HCT116 (cell line): ENCODE data around the gene ZC3H12D. TPM values are rescaled to one million over a fixed set of nuclear protein-coding genes. Genes with fewer than 3 reads are reported as not detected.

Experiments used
- ATAC-seq: fragments of 200-7000 bp; cut with Tn5 transposase; 2 replicates; pipeline ENCODE4 v1.9.1; 2020; ENCODE audit warnings: mild to moderate bottlenecking, moderate library complexity
- BruUV-seq: library from RNA; stranded (reverse); fragments of 400-500 nt; replicated peaks from 2 replicates; lab custom pipeline; 2021; lab: Mats Ljungman, UMichigan
- CTCF ChIA-PET: fragments of 300-600 bp; sonication (Branson Sonifier 250); formaldehyde crosslinking; loops from one replicate; lab custom pipeline; 2021; ENCODE audit warnings: antibody characterized with exemption; lab: Charles Lee
- POLR2A ChIA-PET: fragments of 300-600, 350-600 bp; sonication (Branson Sonifier 250); formaldehyde crosslinking; loops from one replicate; lab custom pipeline; 2021; ENCODE audit warnings: antibody characterized with exemption; lab: Charles Lee
- RAD21 ChIA-PET, 2 experiments: fragments of 300-600 bp; sonication (Branson Sonifier 250); formaldehyde crosslinking; loops; one replicate each; lab custom pipeline; 2023; ENCODE audit warnings: low total read pairs in 2 of 2; ENCODE audit not compliant: uncharacterized antibody in 2 of 2, unreplicated experiment in 2 of 2, low non-redundant PET in 1 of 2; lab: Charles Lee
- DNase-seq: peaks from one replicate; pipeline ENCODE4 v3.0.0-alpha.2; 2010; ENCODE audit warnings: low read depth, low spot score
- H2AFZ ChIP-seq: fragments of 200-600 bp; shearing (Covaris generic), sonication (generic); 2 replicates; pipeline ENCODE4 v1.6.1; 2017; ENCODE audit warnings: low read depth, mixed run types, mixed read lengths, antibody characterized with exemption, low read length; ENCODE audit not compliant: poor library complexity, severe bottlenecking
- H3K27ac ChIP-seq: 2 replicates; pipeline ENCODE4 v1.5.1; 2012; ENCODE audit warnings: low read depth, low read length
- H3K27me3 ChIP-seq: fragments of 200-600 bp; sonication (generic); 2 replicates; pipeline ENCODE4 v1.6.1; 2016; ENCODE audit warnings: mixed run types, low read length, mixed read lengths; ENCODE audit not compliant: insufficient read depth
- H3K36me3 ChIP-seq, 2 experiments: fragments of 200-500 bp in 1 of 2; fragments of 200-600 bp in 1 of 2; sonication (Bioruptor generic) in 1 of 2; sonication (generic) in 1 of 2; 2 replicates each; pipeline versions ENCODE4 v1.5.1 to v1.6.1; 2014 to 2016; ENCODE audit warnings: low read length in 2 of 2, inconsistent platforms in 1 of 2, mixed read lengths in 1 of 2, mixed run types in 1 of 2; ENCODE audit not compliant: insufficient read depth in 2 of 2, control insufficient read depth in 1 of 2
- H3K4me1 ChIP-seq, 2 experiments: fragments of 200-600 bp in 1 of 2; sonication (generic) in 1 of 2; 2 replicates each; pipeline versions ENCODE4 v1.5.1 to v1.6.1; 2012 to 2017; ENCODE audit warnings: low read length in 2 of 2, inconsistent platforms in 1 of 2, mild to moderate bottlenecking in 1 of 2, mixed read lengths in 1 of 2, mixed run types in 1 of 2, moderate library complexity in 1 of 2; ENCODE audit not compliant: insufficient read depth in 2 of 2, control insufficient read depth in 1 of 2
- H3K4me2 ChIP-seq: fragments of 200-600 bp; sonication (generic); 2 replicates; pipeline ENCODE4 v1.6.1; 2017; ENCODE audit warnings: mixed run types, low read length, mixed read lengths
- H3K4me3 ChIP-seq, 2 experiments: fragments of 200-600 bp in 1 of 2; sonication (generic) in 1 of 2; replicated peaks in 1 of 2; 2 replicates each; pipeline ENCODE4 v1.5.1; 2011 to 2016; ENCODE audit warnings: low read length in 2 of 2, control low read depth in 1 of 2, low read depth in 1 of 2, mild to moderate bottlenecking in 1 of 2, mixed read lengths in 1 of 2, mixed run types in 1 of 2
- H3K79me2 ChIP-seq: fragments of 200-600 bp; sonication (generic); 2 replicates; pipeline ENCODE4 v1.6.1; 2017; ENCODE audit warnings: mild to moderate bottlenecking, mixed run types, low read length, moderate library complexity, mixed read lengths; ENCODE audit not compliant: insufficient read depth
- H3K9ac ChIP-seq: fragments of 200-600 bp; sonication (generic); 2 replicates; pipeline ENCODE4 v1.6.1; 2016; ENCODE audit warnings: low read length, mixed read lengths
- H3K9me2 ChIP-seq: fragments of 200-600 bp; sonication (generic), shearing (Covaris generic); 2 replicates; pipeline ENCODE4 v1.6.1; 2017; ENCODE audit warnings: mixed run types, mild to moderate bottlenecking, moderate library complexity; ENCODE audit not compliant: insufficient read depth
- H3K9me3 ChIP-seq, 2 experiments: fragments of 200-500 bp in 1 of 2; fragments of 200-600 bp in 1 of 2; sonication (Bioruptor generic) in 1 of 2; sonication (generic) in 1 of 2; 2 replicates each; pipeline ENCODE4 v1.6.1; 2014 to 2017; ENCODE audit warnings: low read length in 2 of 2, mixed read lengths in 2 of 2, inconsistent platforms in 1 of 2, low read depth in 1 of 2, mild to moderate bottlenecking in 1 of 2, mixed run types in 1 of 2, moderate library complexity in 1 of 2; ENCODE audit not compliant: control insufficient read depth in 1 of 2, insufficient read depth in 1 of 2
- H4K20me1 ChIP-seq: fragments of 200-600 bp; sonication (generic), shearing (Covaris generic); 2 replicates; pipeline ENCODE4 v1.6.1; 2017; ENCODE audit warnings: mixed run types, mild to moderate bottlenecking, moderate library complexity; ENCODE audit not compliant: insufficient read depth
- CEBPB ChIP-seq: IDR thresholded peaks from 2 replicates; pipeline ENCODE4 v1.6.1; 2012; ENCODE audit warnings: low read depth
- EGR1 ChIP-seq: IDR thresholded peaks from 2 replicates; pipeline ENCODE4 v1.6.1; 2012; ENCODE audit warnings: low read depth
- ELF1 ChIP-seq: IDR thresholded peaks from 2 replicates; pipeline ENCODE4 v1.6.1; 2012; ENCODE audit warnings: low read depth, borderline replicate concordance
- JUND ChIP-seq: IDR thresholded peaks from 2 replicates; pipeline ENCODE4 v1.6.1; 2012
- RAD21 ChIP-seq: IDR thresholded peaks from 2 replicates; pipeline ENCODE4 v1.6.1; 2012; ENCODE audit warnings: low read depth, mild to moderate bottlenecking
- SIN3A ChIP-seq: IDR thresholded peaks from 2 replicates; pipeline ENCODE4 v1.6.1; 2012; ENCODE audit warnings: low read depth
- SP1 ChIP-seq: IDR thresholded peaks from 2 replicates; pipeline ENCODE4 v1.6.1; 2012; ENCODE audit warnings: low read depth
- ZFX ChIP-seq: fragments of 450-650 bp; IDR thresholded peaks from 2 replicates; pipeline ENCODE4 v1.6.1; 2017
- ZNF274 ChIP-seq: fragments of 200-500 bp; sonication (Bioruptor generic); IDR thresholded peaks from 2 replicates; pipeline ENCODE4 v1.6.1; 2014; ENCODE audit warnings: mild to moderate bottlenecking, low read depth, low read length, inconsistent platforms
- intact Hi-C: fragments of 100-400 bp; cut with micrococcal nuclease; formaldehyde crosslinking; loops from 2 replicates; pipeline ENCODE4 v1.10.0; 2022
- total RNA-seq: library from RNA; stranded (reverse); gene quantifications from one replicate; pipeline ENCODE4 v1.2.1, GENCODE V29; 2021; ENCODE audit not compliant: unreplicated experiment
- TF ChIP-seq, protein P1 (sequence below): IDR thresholded peaks from 2 replicates; pipeline ENCODE4 v1.6.1; 2012; ENCODE audit warnings: low read depth
- TF ChIP-seq, protein P2 (sequence below): IDR thresholded peaks from 2 replicates; pipeline ENCODE4 v1.6.1; 2012
- TF ChIP-seq, protein P3 (sequence below): IDR thresholded peaks from 2 replicates; pipeline ENCODE4 v1.6.1; 2012
- TF ChIP-seq, protein P4 (sequence below): IDR thresholded peaks from 2 replicates; pipeline ENCODE4 v1.6.1; 2011; ENCODE audit warnings: mild to moderate bottlenecking, low read length, moderate library complexity; ENCODE audit not compliant: insufficient replicate concordance; ENCODE audit errors: extremely low read depth

Gene ZC3H12D
- total RNA-seq, 1 experiment from 2014 or later: 0.30 TPM

DNA sequence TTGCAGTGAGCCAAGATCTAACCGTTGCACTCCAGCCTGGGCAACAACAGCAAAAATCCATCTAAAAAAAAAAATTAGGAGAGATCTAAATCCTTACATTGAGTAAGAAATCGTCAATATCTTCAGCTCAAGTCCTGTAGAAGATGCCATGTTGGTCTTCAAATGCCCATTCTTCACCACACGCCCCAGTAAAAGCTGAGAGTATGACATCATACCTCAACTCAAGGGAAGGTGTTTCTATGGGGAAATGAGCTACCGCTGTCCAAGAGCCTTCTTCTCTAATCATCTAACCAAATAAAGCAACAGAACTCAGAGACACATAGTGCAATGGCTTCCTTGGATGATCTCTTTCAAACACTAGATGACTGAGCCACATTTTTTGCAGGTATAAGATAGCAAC lies 2.5 kb upstream of the ZC3H12D start:
- no peak overlapping the region for H2AFZ ChIP-seq
- no peak overlapping the region for H3K4me3 ChIP-seq
- H3K36me3 ChIP-seq: no peaks in the 10 kb centered on the region
- no peaks in the 10 kb centered on the region for H4K20me1 ChIP-seq
- BruUV-seq: no TSS peak
- H3K9me3 ChIP-seq: no peaks in the 10 kb centered on the region
- H3K27ac ChIP-seq: no peak overlapping the region
- RAD21 ChIA-PET: no interaction called here
- CTCF ChIA-PET: no interaction called here
- ATAC-seq (no peak), DNase-seq (no peak)
- no peaks in the 10 kb centered on the region for H3K9me2 ChIP-seq
- H3K79me2 ChIP-seq: no peaks in the 10 kb centered on the region
- no peak overlapping the region for H3K4me2 ChIP-seq
- TF ChIP-seq ELF1 (no peak), EGR1 (no peak), CEBPB (no peak), RAD21 (no peak), ZFX (no peak), JUND (no peak), SP1 (no peak), ZNF274 (no peak), SIN3A (no peak)
- TF ChIP-seq, protein P1, sequence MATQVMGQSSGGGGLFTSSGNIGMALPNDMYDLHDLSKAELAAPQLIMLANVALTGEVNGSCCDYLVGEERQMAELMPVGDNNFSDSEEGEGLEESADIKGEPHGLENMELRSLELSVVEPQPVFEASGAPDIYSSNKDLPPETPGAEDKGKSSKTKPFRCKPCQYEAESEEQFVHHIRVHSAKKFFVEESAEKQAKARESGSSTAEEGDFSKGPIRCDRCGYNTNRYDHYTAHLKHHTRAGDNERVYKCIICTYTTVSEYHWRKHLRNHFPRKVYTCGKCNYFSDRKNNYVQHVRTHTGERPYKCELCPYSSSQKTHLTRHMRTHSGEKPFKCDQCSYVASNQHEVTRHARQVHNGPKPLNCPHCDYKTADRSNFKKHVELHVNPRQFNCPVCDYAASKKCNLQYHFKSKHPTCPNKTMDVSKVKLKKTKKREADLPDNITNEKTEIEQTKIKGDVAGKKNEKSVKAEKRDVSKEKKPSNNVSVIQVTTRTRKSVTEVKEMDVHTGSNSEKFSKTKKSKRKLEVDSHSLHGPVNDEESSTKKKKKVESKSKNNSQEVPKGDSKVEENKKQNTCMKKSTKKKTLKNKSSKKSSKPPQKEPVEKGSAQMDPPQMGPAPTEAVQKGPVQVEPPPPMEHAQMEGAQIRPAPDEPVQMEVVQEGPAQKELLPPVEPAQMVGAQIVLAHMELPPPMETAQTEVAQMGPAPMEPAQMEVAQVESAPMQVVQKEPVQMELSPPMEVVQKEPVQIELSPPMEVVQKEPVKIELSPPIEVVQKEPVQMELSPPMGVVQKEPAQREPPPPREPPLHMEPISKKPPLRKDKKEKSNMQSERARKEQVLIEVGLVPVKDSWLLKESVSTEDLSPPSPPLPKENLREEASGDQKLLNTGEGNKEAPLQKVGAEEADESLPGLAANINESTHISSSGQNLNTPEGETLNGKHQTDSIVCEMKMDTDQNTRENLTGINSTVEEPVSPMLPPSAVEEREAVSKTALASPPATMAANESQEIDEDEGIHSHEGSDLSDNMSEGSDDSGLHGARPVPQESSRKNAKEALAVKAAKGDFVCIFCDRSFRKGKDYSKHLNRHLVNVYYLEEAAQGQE: no peak
- TF ChIP-seq, protein P2, sequence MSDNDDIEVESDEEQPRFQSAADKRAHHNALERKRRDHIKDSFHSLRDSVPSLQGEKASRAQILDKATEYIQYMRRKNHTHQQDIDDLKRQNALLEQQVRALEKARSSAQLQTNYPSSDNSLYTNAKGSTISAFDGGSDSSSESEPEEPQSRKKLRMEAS: no peak
- TF ChIP-seq, protein P3, sequence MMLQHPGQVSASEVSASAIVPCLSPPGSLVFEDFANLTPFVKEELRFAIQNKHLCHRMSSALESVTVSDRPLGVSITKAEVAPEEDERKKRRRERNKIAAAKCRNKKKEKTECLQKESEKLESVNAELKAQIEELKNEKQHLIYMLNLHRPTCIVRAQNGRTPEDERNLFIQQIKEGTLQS: no peak
- TF ChIP-seq, protein P4, sequence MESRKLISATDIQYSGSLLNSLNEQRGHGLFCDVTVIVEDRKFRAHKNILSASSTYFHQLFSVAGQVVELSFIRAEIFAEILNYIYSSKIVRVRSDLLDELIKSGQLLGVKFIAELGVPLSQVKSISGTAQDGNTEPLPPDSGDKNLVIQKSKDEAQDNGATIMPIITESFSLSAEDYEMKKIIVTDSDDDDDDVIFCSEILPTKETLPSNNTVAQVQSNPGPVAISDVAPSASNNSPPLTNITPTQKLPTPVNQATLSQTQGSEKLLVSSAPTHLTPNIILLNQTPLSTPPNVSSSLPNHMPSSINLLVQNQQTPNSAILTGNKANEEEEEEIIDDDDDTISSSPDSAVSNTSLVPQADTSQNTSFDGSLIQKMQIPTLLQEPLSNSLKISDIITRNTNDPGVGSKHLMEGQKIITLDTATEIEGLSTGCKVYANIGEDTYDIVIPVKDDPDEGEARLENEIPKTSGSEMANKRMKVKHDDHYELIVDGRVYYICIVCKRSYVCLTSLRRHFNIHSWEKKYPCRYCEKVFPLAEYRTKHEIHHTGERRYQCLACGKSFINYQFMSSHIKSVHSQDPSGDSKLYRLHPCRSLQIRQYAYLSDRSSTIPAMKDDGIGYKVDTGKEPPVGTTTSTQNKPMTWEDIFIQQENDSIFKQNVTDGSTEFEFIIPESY: no peak
- no peak overlapping the region for H3K9ac ChIP-seq
- intact Hi-C loops: no loop called here
- POLR2A ChIA-PET: no interaction called here
- H3K27me3 ChIP-seq: no peaks in the 10 kb centered on the region
- peaks cover 13 to 18% of the 10 kb centered on the region in 2 experiments; a peak in 3 of 4 replicates for H3K4me1 ChIP-seq
